Activated CD8-positive, alpha-beta memory T cell treated with anti-CD3 and anti-CD28 coated beads for 4 hours (primary cell): ENCODE results near the gene BCL2L11.

Source experiments
- DNase-seq, 2 donors: peaks; one replicate each; pipeline ENCODE4 v3.0.0-alpha.2; 2020; ENCODE audit warnings: low read depth in 2 of 2

Gene BCL2L11

DNA sequence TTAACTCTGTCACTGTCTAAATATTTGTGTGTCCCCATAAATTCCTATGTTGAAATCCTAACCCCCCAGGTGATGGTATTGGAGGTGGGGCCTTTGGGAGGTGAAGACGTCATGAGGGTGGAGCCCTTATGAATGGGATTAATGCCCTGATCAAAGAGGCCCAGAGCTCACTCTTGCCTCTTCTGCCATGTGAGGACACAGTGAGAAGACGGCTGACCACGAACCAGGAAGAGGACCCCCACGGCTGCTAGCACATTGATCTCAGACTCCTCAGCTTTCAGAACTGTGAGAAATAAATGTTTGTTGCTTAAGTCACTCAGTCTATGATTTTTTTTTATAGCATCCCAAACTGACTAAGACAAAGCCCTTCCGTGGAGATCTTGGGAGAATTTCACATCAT, 71.2 kb downstream of the BCL2L11 start:
- DNase-seq, result no peak

- no peak for DNase-seq
These were observed 72.2 kb downstream of the BCL2L11 start for GRCh38 chr2:111192776-111193368.

- no peak for DNase-seq
These were observed 74.3 kb downstream of the BCL2L11 start for GRCh38 chr2:111194835-111195621.

GRCh38 chr2:111196435-111196834, 75.7 kb downstream of the BCL2L11 start:
- no peak for DNase-seq

DNA sequence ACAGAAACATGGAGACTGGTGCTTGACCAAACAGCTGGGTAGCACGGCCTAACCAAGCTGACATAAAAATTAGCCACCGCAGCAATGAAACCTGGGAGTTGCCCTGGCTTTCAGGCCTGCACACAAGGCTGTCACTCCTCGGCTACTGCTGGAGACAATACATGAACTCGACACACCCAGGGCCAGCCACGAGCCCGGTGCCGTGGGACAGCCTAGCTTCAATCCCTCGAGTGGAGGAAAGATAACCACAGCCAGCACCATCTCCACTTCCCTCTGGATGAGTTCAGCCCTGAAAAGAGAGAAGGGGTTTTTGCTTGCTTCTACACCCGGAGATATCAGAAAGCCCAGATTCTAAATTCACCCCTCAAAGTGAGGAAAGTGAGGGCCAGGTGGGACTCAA, 78.0 kb downstream of the BCL2L11 start:
- DNase-seq, result no peak

GRCh38 chr2:111199840-111200239, 79.1 kb downstream of the BCL2L11 start:
- DNase-seq, result no peak

DNA sequence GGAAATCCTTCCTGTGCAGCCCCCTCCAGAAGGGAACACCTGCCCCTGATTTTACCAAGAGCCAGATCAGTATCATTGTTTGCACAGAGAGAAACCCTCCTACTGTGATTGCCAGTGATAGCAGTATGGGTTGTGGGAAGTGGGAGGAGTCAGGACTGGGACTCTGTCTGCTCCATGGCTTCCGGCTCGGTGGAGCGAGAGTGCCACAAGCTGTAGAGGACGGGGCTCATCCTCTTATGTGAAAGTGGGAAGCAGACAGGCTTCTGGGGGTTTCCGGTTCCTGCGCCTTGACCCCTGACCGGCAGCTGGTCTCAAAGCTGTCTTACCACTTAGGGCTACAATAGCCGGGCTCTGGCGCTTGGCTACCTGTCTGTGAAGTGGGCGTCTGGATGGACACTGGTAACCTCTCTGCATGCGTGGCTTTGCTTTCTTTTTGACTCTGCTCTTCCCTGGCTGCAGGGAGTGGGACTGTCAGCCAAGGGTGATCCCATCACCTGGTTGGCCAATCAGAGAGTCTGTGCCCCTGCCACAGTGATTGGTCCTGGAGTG, 79.7 kb downstream of the BCL2L11 start:
- DNase-seq, result no peak

DNA sequence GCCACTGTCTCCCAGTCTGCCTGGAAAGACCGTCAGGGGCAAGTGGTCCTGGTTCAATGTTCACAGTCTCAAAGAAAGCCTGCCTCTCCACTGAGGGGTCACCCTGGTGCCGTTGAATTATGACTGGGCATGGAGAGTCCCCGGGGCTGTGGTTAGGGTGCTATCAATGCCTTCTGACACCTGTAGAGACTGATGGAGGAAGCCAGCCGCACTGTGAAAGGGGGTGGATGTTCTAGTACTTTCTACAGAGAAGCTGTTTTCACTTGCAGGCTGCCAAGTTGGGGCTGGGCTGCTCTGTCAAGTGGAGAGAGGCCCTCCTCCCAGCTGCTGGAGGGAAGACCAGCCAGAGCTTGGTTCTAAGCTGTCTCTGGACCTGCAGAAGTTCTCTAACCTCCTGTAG, 80.5 kb downstream of the BCL2L11 start:
- no peak for DNase-seq

- no peak for DNase-seq
These were observed 81.7 kb downstream of the BCL2L11 start for GRCh38 chr2:111202266-111203040.

GRCh38 chr2:111204706-111205105, 84.0 kb downstream of the BCL2L11 start:
- no peak for DNase-seq

GRCh38 chr2:111205774-111206173, 85.1 kb downstream of the BCL2L11 start:
- no peak for DNase-seq

GRCh38 chr2:111207851-111208250, 87.1 kb downstream of the BCL2L11 start:
- DNase-seq, result no peak

DNA sequence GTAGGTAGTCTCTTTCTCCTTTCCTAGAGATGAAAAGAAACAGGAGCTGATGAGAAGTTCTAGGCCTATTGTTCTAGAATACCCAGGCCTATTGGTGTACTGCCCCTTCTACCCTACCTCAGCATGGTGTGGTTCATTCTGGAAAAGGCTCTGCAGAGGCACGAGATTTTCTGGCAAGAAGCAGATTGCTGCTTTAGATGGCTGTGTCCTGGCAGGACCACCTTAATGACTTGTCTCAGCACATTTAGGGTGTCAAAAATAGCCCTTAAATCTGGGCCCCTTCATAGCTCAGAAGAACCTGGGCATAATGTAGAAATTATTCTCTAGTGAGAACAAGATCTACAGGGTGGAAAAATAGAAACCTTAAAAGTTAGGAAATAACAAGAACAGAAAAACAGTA, 87.9 kb downstream of the BCL2L11 start:
- no peak for DNase-seq

GRCh38 chr2:111209045-111209514, 88.4 kb downstream of the BCL2L11 start:
- DNase-seq, result no peak

GRCh38 chr2:111210036-111210435, 89.3 kb downstream of the BCL2L11 start:
- DNase-seq, result no peak

- DNase-seq, result no peak
These were observed 93.2 kb downstream of the BCL2L11 start for GRCh38 chr2:111213877-111214276.

DNA sequence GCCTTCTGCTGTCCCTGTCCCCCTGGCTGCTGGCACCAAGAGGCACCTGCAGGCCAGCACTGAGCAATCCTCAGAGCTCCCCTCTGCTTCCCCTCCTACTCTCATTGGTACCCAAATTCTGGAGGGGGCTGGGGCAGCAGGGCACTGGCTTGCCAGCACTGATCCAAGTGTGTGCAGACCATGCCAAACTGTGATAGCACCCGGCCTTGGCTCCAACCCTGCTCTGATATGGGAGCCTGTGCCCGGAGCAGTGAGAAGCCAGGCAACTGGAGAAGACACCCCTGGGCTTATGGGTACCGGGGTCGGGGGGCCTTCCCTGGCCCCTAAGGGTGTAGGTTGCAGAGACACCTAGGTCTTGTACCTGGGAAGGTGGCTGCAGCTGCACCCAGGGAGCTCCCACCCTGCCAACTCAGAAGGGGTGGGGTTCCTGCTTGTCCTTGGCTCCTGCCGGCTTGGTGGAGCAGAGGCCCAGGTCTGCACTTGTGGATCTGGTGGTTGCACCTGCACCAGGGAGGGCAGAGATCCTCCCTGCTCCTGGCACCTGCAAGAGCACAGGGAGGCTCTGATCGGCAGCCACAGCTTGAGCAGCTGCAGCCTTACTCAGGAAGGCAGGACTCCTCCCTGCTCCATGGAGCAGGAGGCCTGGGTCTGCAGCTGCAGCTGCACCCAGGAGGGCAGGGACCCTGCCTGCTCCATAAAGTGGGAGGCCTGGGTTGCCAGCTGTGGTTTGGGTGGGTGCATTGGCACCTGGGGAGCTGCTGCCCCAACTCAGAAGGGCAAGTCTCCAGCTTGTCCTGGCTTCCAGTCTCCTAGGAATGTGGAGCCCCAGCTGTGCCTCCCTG, 96.3 kb downstream of the BCL2L11 start:
- no peak for DNase-seq
